ENCODE measurements around the gene GBE1. TPM values are rescaled to one million over a fixed set of nuclear protein-coding genes. Genes with fewer than 3 reads are reported as not detected.

Gene GBE1
- total RNA-seq, 6 experiments from 2014 or later = 78.3 to 93.4 (median 87.8) TPM

- Mint-ChIP-seq H3K27me3 (ENCODE audit: insufficient read depth) (no peaks in the 10 kb centered on the region; the same call in 1 of the 2 replicates), H3K36me3 (ENCODE audit: low read depth) (no peaks in the 10 kb centered on the region; the same call in 1 of the 2 replicates)
These were observed 309.0 kb downstream of the GBE1 start for GRCh38 chr3:81452418-81452817.

GRCh38 chr3:81451611-81452010 lies 309.8 kb downstream of the GBE1 start:
- no peaks in the 10 kb centered on the region; the same call in 1 of the 2 replicates for H3K27me3 Mint-ChIP-seq (ENCODE audit: insufficient read depth)
- TF ChIP-seq CTCF (IDR thresholded peaks at IDR 0.05) = no peak
- DNase-seq = peak; percentile 68
- no peaks in the 10 kb centered on the region for H3K9me3 Mint-ChIP-seq
- peak overlapping the region; percentile 38 for H3K27ac Mint-ChIP-seq
- H3K4me3 Mint-ChIP-seq = no peak overlapping the region
- H3K4me1 Mint-ChIP-seq (ENCODE audit: low read depth) = peaks cover 70% of the 10 kb centered on the region
- H3K36me3 Mint-ChIP-seq (ENCODE audit: low read depth) = no peaks in the 10 kb centered on the region; the same call in 1 of the 2 replicates

More at GRCh38 chr3:81452418-81452817, 309.0 kb downstream of the GBE1 start:
- Mint-ChIP-seq H3K9me3 (no peaks in the 10 kb centered on the region), H3K27ac (peak overlapping the region; percentile 6; the same call in 1 of the 2 replicates), H3K4me3 (no peak overlapping the region), H3K4me1 (ENCODE audit: low read depth) (peaks cover 62% of the 10 kb centered on the region)
- no peak for TF ChIP-seq CTCF (IDR thresholded peaks at IDR 0.05)
- peak; percentile 28 for DNase-seq

- H3K36me3 Mint-ChIP-seq (ENCODE audit: low read depth) = no peaks in the 10 kb centered on the region; the same call in 1 of the 2 replicates
These were observed 310.3 kb downstream of the GBE1 start for GRCh38 chr3:81451140-81451539.

GRCh38 chr3:81446806-81447205 lies 314.6 kb downstream of the GBE1 start:
- Mint-ChIP-seq H3K9me3 (no peaks in the 10 kb centered on the region), H3K4me3 (no peak overlapping the region), H3K36me3 (ENCODE audit: low read depth) (no peaks in the 10 kb centered on the region; the same call in 1 of the 2 replicates), H3K27ac (no peak overlapping the region; the same call in 1 of the 2 replicates), H3K4me1 (ENCODE audit: low read depth) (peaks cover 87% of the 10 kb centered on the region), H3K27me3 (ENCODE audit: insufficient read depth) (no peaks in the 10 kb centered on the region)
- TF ChIP-seq CTCF (IDR thresholded peaks at IDR 0.05) = no peak
- DNase-seq = no peak

More at GRCh38 chr3:81451140-81451539, 310.3 kb downstream of the GBE1 start:
- H3K27me3 Mint-ChIP-seq (ENCODE audit: insufficient read depth) = no peaks in the 10 kb centered on the region; the same call in 1 of the 2 replicates
- no peak overlapping the region for H3K4me3 Mint-ChIP-seq
- DNase-seq = peak; percentile 1
- no peaks in the 10 kb centered on the region for H3K9me3 Mint-ChIP-seq
- peak overlapping the region; percentile 38 for H3K27ac Mint-ChIP-seq
- peaks cover 71% of the 10 kb centered on the region for H3K4me1 Mint-ChIP-seq (ENCODE audit: low read depth)
- TF ChIP-seq CTCF (IDR thresholded peaks at IDR 0.05) = no peak

GRCh38 chr3:81445712-81446111 lies 315.7 kb downstream of the GBE1 start:
- TF ChIP-seq CTCF (IDR thresholded peaks at IDR 0.05) = no peak
- H3K9me3 Mint-ChIP-seq = no peaks in the 10 kb centered on the region
- no peaks in the 10 kb centered on the region; the same call in 1 of the 2 replicates for H3K36me3 Mint-ChIP-seq (ENCODE audit: low read depth)
- no peak overlapping the region for H3K27ac Mint-ChIP-seq
- no peak overlapping the region for H3K4me3 Mint-ChIP-seq
- H3K27me3 Mint-ChIP-seq (ENCODE audit: insufficient read depth) = no peaks in the 10 kb centered on the region
- H3K4me1 Mint-ChIP-seq (ENCODE audit: low read depth) = peaks cover 76% of the 10 kb centered on the region
- DNase-seq = no peak

All from HFFc6 (cell line).